K562 (cell line): ENCODE results near the gene COQ4. TPM values are rescaled to one million over a fixed set of nuclear protein-coding genes. Genes with fewer than 3 reads are reported as not detected.

ENCODE experiments used
- ATAC-seq: fragments of 200-7000 bp; cut with Tn5 transposase; 3 replicates; pipeline ENCODE4 v1.9.1; 2020; ENCODE audit warnings: moderate library complexity
- BruUV-seq: library from RNA; stranded (reverse); fragments of 400-500 nt; replicated peaks from 2 replicates; lab custom pipeline; 2021; lab: Mats Ljungman, UMichigan
- CTCF ChIA-PET: fragments of 300-600 bp; formaldehyde crosslinking; extraction: SDS; loops from one replicate; lab custom pipeline; 2021; ENCODE audit warnings: low intra/inter-chr PET ratio; lab: Yijun Ruan, JAX
- POLR2A ChIA-PET: fragments of 300-600, 350-650 bp; sonication (Branson Sonifier 250); formaldehyde crosslinking; extraction: SDS; loops from one replicate; lab custom pipeline; 2021; ENCODE audit warnings: antibody characterized with exemption, inconsistent platforms; lab: Yijun Ruan, JAX
- DNase-seq, 4 experiments: peaks; one replicate each; pipeline versions ENCODE4 v3.0.0 to v3.0.0-alpha.2; 2011 to 2018; ENCODE audit warnings: low spot score in 3 of 4, mixed read lengths in 3 of 4; ENCODE audit errors: extremely low read depth in 1 of 4
- FAIRE-seq: peaks from 2 replicates; lab custom pipeline; 2011; peaks lifted over from hg19 to GRCh38; lab: Jason Lieb, UNC
- H2AFZ ChIP-seq: 2 replicates; pipeline ENCODE4 v1.6.0; 2011; ENCODE audit warnings: low read depth, low read length, control low read depth, inconsistent platforms
- H3K27ac ChIP-seq: fragments of 200-600 bp; 3 replicates; pipeline ENCODE4 v1.8.0; 2011; ENCODE audit warnings: low read depth, mild to moderate bottlenecking, control low read depth, inconsistent platforms, low read length, moderate library complexity, mixed read lengths; ENCODE audit errors: extremely low read depth
- H3K27me3 ChIP-seq, 2 experiments: fragments of 300-600 bp in 1 of 2; 2 replicates in 1 of 2; 3 replicates in 1 of 2; pipeline versions ENCODE4 v1.6.0 to v1.8.0; 2011; ENCODE audit warnings: inconsistent platforms in 2 of 2, low read length in 2 of 2, mild to moderate bottlenecking in 1 of 2, mixed read lengths in 1 of 2, moderate library complexity in 1 of 2; ENCODE audit not compliant: control insufficient read depth in 2 of 2, insufficient read depth in 2 of 2
- H3K36me3 ChIP-seq: fragments of 300-600 bp; 3 replicates; pipeline ENCODE4 v1.8.0; 2011; ENCODE audit warnings: mild to moderate bottlenecking, low read length, inconsistent platforms; ENCODE audit not compliant: control insufficient read depth, insufficient read depth
- H3K4me1 ChIP-seq, 2 experiments: fragments of 200-600 bp in 1 of 2; replicated peaks in 1 of 2; 2 replicates in 1 of 2; 3 replicates in 1 of 2; pipeline versions ENCODE4 v1.5.1 to v1.8.0; 2011; ENCODE audit warnings: inconsistent platforms in 2 of 2, low read length in 2 of 2, mild to moderate bottlenecking in 1 of 2, mixed read lengths in 1 of 2, moderate library complexity in 1 of 2; ENCODE audit not compliant: control insufficient read depth in 2 of 2, insufficient read depth in 2 of 2
- H3K4me2 ChIP-seq: 2 replicates; pipeline ENCODE4 v1.6.1; 2011; ENCODE audit warnings: low read length, control low read depth, inconsistent platforms, mixed read lengths; ENCODE audit not compliant: insufficient read depth
- H3K4me3 ChIP-seq: fragments of 200-600 bp; sonication (generic), shearing (Covaris generic); 2 replicates; pipeline ENCODE4 v1.5.1; 2016; ENCODE audit warnings: control low read depth, inconsistent platforms
- H3K79me2 ChIP-seq: fragments of 200-600 bp; 3 replicates; pipeline ENCODE4 v1.8.0; 2011; ENCODE audit warnings: low read length, inconsistent platforms; ENCODE audit not compliant: control insufficient read depth, insufficient read depth
- H3K9ac ChIP-seq, 2 experiments: 2 replicates each; pipeline versions ENCODE4 v1.6.0 to v1.6.1; 2011; ENCODE audit warnings: low read depth in 2 of 2, low read length in 2 of 2, control low read depth in 1 of 2, inconsistent platforms in 1 of 2, mild to moderate bottlenecking in 1 of 2, mixed read lengths in 1 of 2; ENCODE audit not compliant: insufficient read depth in 1 of 2
- H3K9me1 ChIP-seq: one replicate; pipeline ENCODE4 v1.6.0; 2011; ENCODE audit warnings: inconsistent platforms, mild to moderate bottlenecking, low read length, moderate library complexity; ENCODE audit not compliant: control insufficient read depth, insufficient read depth
- H3K9me3 ChIP-seq: replicated peaks from 2 replicates; pipeline ENCODE4 v1.5.1; 2011; ENCODE audit warnings: low read depth, low read length, inconsistent platforms; ENCODE audit not compliant: control insufficient read depth, insufficient read depth
- H4K20me1 ChIP-seq: replicated peaks from 2 replicates; pipeline ENCODE4 v1.6.1; 2011; ENCODE audit warnings: low read length, inconsistent platforms, mixed read lengths; ENCODE audit not compliant: control insufficient read depth, insufficient read depth
- NR4A1 ChIP-seq, 2 experiments: fragments of 250-450 bp in 1 of 2; fragments of 450-650 bp in 1 of 2; sonication (Bioruptor Pico) in 1 of 2; IDR thresholded peaks; 2 replicates each; pipeline versions ENCODE4 v1.4.0 to v1.6.1; 2016 to 2020; ENCODE audit warnings: mild to moderate bottlenecking in 2 of 2, missing compliant biosample characterization in 1 of 2, missing genetic modification characterization in 1 of 2, moderate library complexity in 1 of 2
- RBFOX2 ChIP-seq: fragments of 200-400 bp; formaldehyde crosslinking; IDR thresholded peaks from 2 replicates; pipeline ENCODE4 v1.6.1; 2017; ENCODE audit warnings: low read depth, mild to moderate bottlenecking, low read length, moderate library complexity
- ZBTB7A ChIP-seq: IDR thresholded peaks from 2 replicates; pipeline ENCODE4 v1.6.1; 2011; ENCODE audit warnings: low read depth, mild to moderate bottlenecking, low read length, moderate library complexity, borderline replicate concordance; ENCODE audit not compliant: control insufficient read depth
- ZNF133 ChIP-seq: fragments of 250-450 bp; sonication (Bioruptor Pico); IDR thresholded peaks from 2 replicates; pipeline ENCODE4 v1.4.0; 2020; ENCODE audit warnings: mild to moderate bottlenecking
- WGBS: fragments of 100-300 bp; shearing (Covaris generic); methylation state at CpG from one replicate; pipeline ENCODE4 v1.1.6; 2016; ENCODE audit warnings: low coverage, mixed read lengths; ENCODE audit not compliant: insufficient coverage; ENCODE audit errors: missing lambda C conversion rate; 5-methylcytosine and 5-hydroxymethylcytosine counted together
- in situ Hi-C: fragments of 300-500 bp; cut with MboI; formaldehyde crosslinking; loops from 4 replicates; pipeline ENCODE4 v1.15.0; 2018; ENCODE audit warnings: inconsistent platforms, mixed read lengths
- intact Hi-C: fragments of 100-400 bp; cut with micrococcal nuclease; formaldehyde crosslinking; loops from 2 replicates; pipeline ENCODE4 v1.14.2; 2022
- polyA plus RNA-seq, 8 experiments: library from polyadenylated mRNA; depleted of rRNA in 4 of 8; stranded (reverse) in 5 of 8; unstranded in 3 of 8; fragments of >200 nt; fragmentation: Nextera tagmentation in 2 of 8; fragmentation: Illumina TruSeq in 1 of 8; extraction: Ambion mirVana in 2 of 8; extraction: Trizol in 1 of 8; gene quantifications; 2 replicates each; pipeline versions ENCODE4 v1.2.1 to v1.2.3, GENCODE V29; 2011 to 2014; ENCODE audit warnings: inconsistent platforms in 1 of 8, missing spikeins in 1 of 8
- total RNA-seq, 7 experiments: library from RNA; depleted of rRNA in 6 of 7; stranded (reverse); fragments of >200 nt in 6 of 7; fragmentation: Illumina TruSeq in 2 of 7; extraction: Trizol in 2 of 7; gene quantifications; 2 replicates each; pipeline versions ENCODE4 v1.2.1 to v1.2.3, GENCODE V29; 2011 to 2021; ENCODE audit warnings: low replicate concordance in 1 of 7
- TF ChIP-seq, protein P1 (sequence below): fragments of 450-650 bp; IDR thresholded peaks from 2 replicates; pipeline ENCODE4 v1.6.1; 2016; ENCODE audit warnings: antibody characterized with exemption

COQ4 gene
- total and polyA plus RNA-seq, 9 of the 15 experiments (the other 6 are each of a cell fraction or from before 2014, with no cell fraction given): 9.1 to 135 (median 67.2) TPM

DNA sequence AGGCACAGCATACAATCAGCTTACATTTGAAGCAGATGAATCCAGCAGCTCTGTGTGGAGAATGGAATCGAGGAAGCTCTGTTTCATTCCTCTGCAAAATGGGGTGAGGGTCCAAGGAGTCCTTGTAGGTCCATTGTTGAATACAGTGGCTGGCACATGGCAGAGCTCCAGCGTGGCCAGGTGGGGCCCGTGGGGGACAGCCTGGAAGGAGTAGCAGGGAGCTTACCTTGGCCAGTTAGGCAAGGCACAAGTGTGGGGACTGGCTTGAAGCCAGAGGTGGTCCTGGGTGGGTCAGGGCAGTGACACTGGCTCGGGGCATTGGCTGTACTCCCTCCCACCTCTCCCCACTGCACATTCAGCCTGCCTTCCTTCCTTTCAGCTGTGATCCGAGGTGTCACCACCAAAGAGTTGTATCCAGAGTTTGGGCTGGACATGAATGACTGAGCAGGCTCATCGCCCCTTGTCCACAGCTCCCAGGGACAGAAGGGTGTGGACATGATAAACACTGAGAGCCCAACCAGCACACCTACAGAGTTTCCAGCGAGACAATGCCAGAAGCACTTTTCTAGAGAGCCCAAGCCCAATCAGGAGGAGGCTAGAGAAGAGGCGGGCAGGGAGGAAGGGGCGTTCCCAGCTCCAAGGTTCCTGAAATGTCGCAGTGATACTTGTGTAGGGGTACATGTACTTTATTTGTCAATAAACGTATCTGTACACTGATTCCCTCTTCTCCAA is 34.2 kb upstream of the COQ4 start:
- FAIRE-seq (no peak), DNase-seq (peak in 2 of 4 experiments; percentile 15 to 29), ATAC-seq (no peak; the same call in 2 of the 3 replicates)
- WGBS: 57% methylated on average over 11 of the region's 11 CpGs
- Histone ChIP-seq H3K27me3 (no peaks in the 10 kb centered on the region), H2AFZ (no peak overlapping the region), H3K27ac (no peak overlapping the region), H3K4me2 (no peak overlapping the region), H3K9me3 (no peaks in the 10 kb centered on the region), H3K79me2 (no peaks in the 10 kb centered on the region), H3K4me3 (no peak overlapping the region), H3K9me1 (no peaks in the 10 kb centered on the region), H3K9ac (peak overlapping the region in 1 of 2 experiments; percentile 80; a peak in 2 of 4 replicates), H3K4me1 (peaks cover 0 to 5% of the 10 kb centered on the region in 2 experiments; a peak in 1 of 5 replicates), H4K20me1 (no peaks in the 10 kb centered on the region; the same call in 1 of the 2 replicates), H3K36me3 (peaks cover 30% of the 10 kb centered on the region)
- in situ Hi-C loops: loop anchor here (25.0 kb wide), 1 partner anchor 1499 kb away; no protein-coding TSS in a partner anchor
- ChIA-PET CTCF (no interaction called here), POLR2A (interaction anchor here (0.6 to 5.5 kb wide), 11 partner anchors 8 to 1486 kb away, joined by 3 to 35 read pairs (median 3); partner anchors contain the start of genes GOLGA2 and SWI5)
- TSS peak; percentile 26 for BruUV-seq
- intact Hi-C loops: no loop called here
- peak; percentile 31; the same call in 1 of the 2 replicates for TF ChIP-seq ZBTB7A
- TF ChIP-seq RBFOX2: peak; percentile 46
- 0 out of 2 replicates have a peak, but pooled peaks have one; percentile 22 for TF ChIP-seq NR4A1 (CRISPR knock-in tag; IDR thresholded peaks at IDR 0.05)
- no peak for TF ChIP-seq NR4A1 (tag; IDR thresholded peaks at IDR 0.05)
- TF ChIP-seq, protein P1, sequence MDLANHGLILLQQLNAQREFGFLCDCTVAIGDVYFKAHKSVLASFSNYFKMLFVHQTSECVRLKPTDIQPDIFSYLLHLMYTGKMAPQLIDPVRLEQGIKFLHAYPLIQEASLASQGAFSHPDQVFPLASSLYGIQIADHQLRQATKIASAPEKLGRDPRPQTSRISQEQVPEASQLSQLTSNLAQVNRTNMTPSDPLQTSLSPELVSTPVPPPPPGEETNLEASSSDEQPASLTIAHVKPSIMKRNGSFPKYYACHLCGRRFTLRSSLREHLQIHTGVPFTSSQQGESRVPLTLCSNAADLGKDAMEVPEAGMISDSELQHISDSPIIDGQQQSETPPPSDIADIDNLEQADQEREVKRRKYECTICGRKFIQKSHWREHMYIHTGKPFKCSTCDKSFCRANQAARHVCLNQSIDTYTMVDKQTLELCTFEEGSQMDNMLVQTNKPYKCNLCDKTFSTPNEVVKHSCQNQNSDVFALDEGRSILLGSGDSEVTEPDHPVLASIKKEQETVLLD: no peak
- TF ChIP-seq ZNF133: 0 out of 2 replicates have a peak, but pooled peaks have one; percentile 40
